PFSK-1 (cell line): ENCODE data around the gene OSBPL10.

ENCODE experiments used
- FOXP2 ChIP-seq: optimal IDR thresholded peaks from 2 replicates; pipeline ENCODE3; 2011; ENCODE audit warnings: borderline replicate concordance, control low read depth, inconsistent platforms; ENCODE audit not compliant: insufficient read depth; ENCODE audit errors: extremely low read length, extremely low read depth
- POLR2AphosphoS5 ChIP-seq: IDR thresholded peaks from 2 replicates; pipeline ENCODE4 v1.6.1; 2012; ENCODE audit warnings: low read depth, mild to moderate bottlenecking, control low read depth, low read length, moderate library complexity
- SIN3A ChIP-seq: IDR thresholded peaks from 2 replicates; pipeline ENCODE4 v1.6.1; 2012; ENCODE audit warnings: mild to moderate bottlenecking, low read length, moderate library complexity, borderline replicate concordance; ENCODE audit not compliant: insufficient read depth
- TAF1 ChIP-seq: IDR thresholded peaks from 2 replicates; pipeline ENCODE4 v1.6.1; 2012; ENCODE audit warnings: low read length, control low read depth, borderline replicate concordance; ENCODE audit not compliant: insufficient read depth
- TF ChIP-seq, protein P1 (sequence below), 2 experiments: IDR thresholded peaks; 2 replicates each; pipeline versions ENCODE4 v1.6.1 to v1.8.0; 2011 to 2012; ENCODE audit warnings: low read depth in 2 of 2, low read length in 2 of 2, control low read depth in 1 of 2, inconsistent platforms in 1 of 2, mild to moderate bottlenecking in 1 of 2, moderate library complexity in 1 of 2; ENCODE audit not compliant: insufficient read depth in 1 of 2

The OSBPL10 gene

GRCh38 chr3:31625358-31625757 lies 355.7 kb downstream of the OSBPL10 start:
- no peak for TF ChIP-seq TAF1
- no peak for TF ChIP-seq SIN3A
- TF ChIP-seq FOXP2 = no peak
- TF ChIP-seq, protein P1, sequence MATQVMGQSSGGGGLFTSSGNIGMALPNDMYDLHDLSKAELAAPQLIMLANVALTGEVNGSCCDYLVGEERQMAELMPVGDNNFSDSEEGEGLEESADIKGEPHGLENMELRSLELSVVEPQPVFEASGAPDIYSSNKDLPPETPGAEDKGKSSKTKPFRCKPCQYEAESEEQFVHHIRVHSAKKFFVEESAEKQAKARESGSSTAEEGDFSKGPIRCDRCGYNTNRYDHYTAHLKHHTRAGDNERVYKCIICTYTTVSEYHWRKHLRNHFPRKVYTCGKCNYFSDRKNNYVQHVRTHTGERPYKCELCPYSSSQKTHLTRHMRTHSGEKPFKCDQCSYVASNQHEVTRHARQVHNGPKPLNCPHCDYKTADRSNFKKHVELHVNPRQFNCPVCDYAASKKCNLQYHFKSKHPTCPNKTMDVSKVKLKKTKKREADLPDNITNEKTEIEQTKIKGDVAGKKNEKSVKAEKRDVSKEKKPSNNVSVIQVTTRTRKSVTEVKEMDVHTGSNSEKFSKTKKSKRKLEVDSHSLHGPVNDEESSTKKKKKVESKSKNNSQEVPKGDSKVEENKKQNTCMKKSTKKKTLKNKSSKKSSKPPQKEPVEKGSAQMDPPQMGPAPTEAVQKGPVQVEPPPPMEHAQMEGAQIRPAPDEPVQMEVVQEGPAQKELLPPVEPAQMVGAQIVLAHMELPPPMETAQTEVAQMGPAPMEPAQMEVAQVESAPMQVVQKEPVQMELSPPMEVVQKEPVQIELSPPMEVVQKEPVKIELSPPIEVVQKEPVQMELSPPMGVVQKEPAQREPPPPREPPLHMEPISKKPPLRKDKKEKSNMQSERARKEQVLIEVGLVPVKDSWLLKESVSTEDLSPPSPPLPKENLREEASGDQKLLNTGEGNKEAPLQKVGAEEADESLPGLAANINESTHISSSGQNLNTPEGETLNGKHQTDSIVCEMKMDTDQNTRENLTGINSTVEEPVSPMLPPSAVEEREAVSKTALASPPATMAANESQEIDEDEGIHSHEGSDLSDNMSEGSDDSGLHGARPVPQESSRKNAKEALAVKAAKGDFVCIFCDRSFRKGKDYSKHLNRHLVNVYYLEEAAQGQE (IDR thresholded peaks at IDR 0.05; ENCODE audit: insufficient read depth in 1 of 2, low read depth in 2 of 2, low read length in 2 of 2) = no peak
- no peak for TF ChIP-seq POLR2AphosphoS5

- no peak for TF ChIP-seq TAF1
- TF ChIP-seq FOXP2 = no peak
Observed at GRCh38 chr3:31624083-31624709, 356.9 kb downstream of the OSBPL10 start.

DNA sequence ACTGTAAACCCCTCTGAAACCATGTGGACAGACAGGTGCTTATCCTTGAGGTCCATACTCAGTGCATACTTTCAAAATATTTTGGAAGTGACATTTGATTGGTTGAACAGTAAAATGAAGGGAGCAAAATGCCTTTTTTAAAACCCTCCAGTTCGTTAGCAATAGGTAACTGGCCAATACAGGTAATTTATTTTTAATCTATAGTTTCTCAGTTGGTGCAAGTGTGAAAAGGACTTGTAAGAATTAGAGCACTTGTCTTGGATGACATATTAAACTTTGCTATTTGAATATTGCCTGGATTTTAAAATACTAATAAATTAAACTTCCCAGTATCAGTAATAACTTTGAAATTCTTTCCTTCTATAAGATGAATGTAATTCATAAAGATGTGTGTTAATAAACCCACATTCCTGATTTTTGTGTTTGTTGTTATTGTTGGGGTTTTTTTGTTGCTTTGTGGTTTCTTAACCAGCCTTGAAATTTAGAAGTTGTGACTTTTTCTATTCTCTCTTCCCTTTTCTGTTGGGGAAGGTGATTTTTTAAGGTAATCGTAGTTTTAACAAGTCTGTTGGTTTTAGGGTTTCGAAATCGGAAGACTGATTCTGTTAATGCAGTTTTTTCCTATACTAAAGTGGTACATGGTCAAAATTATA lies 358.3 kb downstream of the OSBPL10 start:
- TF ChIP-seq, protein P1 (IDR thresholded peaks at IDR 0.05; ENCODE audit: insufficient read depth in 1 of 2, low read depth in 2 of 2, low read length in 2 of 2) = no peak
- TF ChIP-seq SIN3A = no peak
- no peak for TF ChIP-seq POLR2AphosphoS5
- TF ChIP-seq FOXP2 = no peak
- no peak for TF ChIP-seq TAF1

DNA sequence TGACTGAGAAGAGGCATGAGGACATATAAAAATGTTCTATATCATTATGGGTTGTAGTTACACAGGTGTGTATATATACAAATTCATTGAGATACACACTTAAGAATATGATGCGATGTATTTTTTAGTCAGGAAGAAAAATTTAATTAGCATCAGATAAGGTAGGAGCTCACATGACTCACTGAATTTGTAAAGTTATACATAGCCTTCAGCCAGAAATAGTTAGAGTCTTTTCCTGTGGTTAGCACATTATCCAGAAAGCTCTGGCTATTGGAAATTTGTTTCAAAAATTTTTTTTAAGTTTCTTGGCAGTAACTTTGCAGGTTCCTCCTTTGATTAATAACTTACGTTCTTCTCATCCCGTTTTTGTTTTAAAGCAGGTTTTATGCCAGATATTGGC lies 359.7 kb downstream of the OSBPL10 start:
- TF ChIP-seq SIN3A (no peak), POLR2AphosphoS5 (no peak), TAF1 (no peak), FOXP2 (no peak)
- TF ChIP-seq, protein P1 (IDR thresholded peaks at IDR 0.05; ENCODE audit: insufficient read depth in 1 of 2, low read depth in 2 of 2, low read length in 2 of 2) = no peak

DNA sequence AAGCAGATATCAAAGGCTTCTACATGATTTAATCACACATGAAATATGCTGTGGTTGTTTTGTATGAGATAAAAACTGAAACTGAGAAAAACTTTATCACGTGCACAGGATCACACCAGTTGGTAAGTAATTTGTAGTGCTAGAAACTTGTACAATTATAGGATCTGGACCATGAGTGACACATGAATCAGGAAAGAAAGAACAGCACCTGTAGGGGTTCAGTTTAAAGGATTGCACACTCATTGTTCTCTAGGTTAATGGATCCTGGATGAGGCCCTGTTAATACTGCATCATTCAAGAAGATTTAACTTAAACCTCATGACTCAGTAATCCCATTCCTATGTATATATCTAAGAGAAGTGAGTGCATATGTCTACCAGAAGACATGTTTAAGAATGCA lies 360.4 kb downstream of the OSBPL10 start:
- no peak for TF ChIP-seq TAF1
- TF ChIP-seq, protein P1 (IDR thresholded peaks at IDR 0.05; ENCODE audit: insufficient read depth in 1 of 2, low read depth in 2 of 2, low read length in 2 of 2) = no peak
